ENCODE measurements around the gene PROSER1. TPM values are rescaled to one million over a fixed set of nuclear protein-coding genes. Genes with fewer than 3 reads are reported as not detected.
A peak's percentile ranks its signal among the peaks of the same experiment; 100 is the strongest.
"Not testable (repeated sequence)": the region's sequence is repeated elsewhere in the genome, so short reads cannot be mapped to it uniquely, and the experiment has no call there.

The PROSER1 gene
- 10 to 100 TPM; 47.3 to 51.2 TPM for total RNA-seq

- Mint-ChIP-seq H3K4me3 (peak within 1 kb of the TSS; percentile 89), H3K27me3 (no peaks in the 10 kb centered on the region), H3K9me3 (no peaks in the 10 kb centered on the region), H3K4me1 (peaks cover 55% of the 10 kb centered on the region), H3K27ac (peak within 1 kb of the TSS; percentile 98), H3K36me3 (ENCODE audit: low read depth) (peaks cover 25% of the 10 kb centered on the region)
- peak; percentile 82 for DNase-seq
- CTCF ChIA-PET: interaction anchor here (1.0 to 1.9 kb wide), 6 partner anchors 10 to 599 kb away, joined by 3 to 6 read pairs (median 3); no protein-coding TSS in a partner anchor
- POLR2A ChIA-PET: no interaction called here
These were observed at the start of gene PROSER1, which contains the start of gene NHLRC3 for GRCh38 chr13:39037880-39038568. PROSER1 (minus strand) TSS chr13:39038089; CDS start chr13:39037242, 847 bp downstream. NHLRC3 (plus strand) TSS chr13:39038456; CDS start chr13:39038640, 184 bp downstream.

GRCh38 chr13:39086251-39086945, 48.5 kb upstream of the PROSER1 start:
- H3K36me3 Mint-ChIP-seq (ENCODE audit: low read depth); DNase-seq; POLR2A ChIA-PET; H3K4me1 Mint-ChIP-seq; H3K4me3 Mint-ChIP-seq; H3K27ac Mint-ChIP-seq; H3K9me3 Mint-ChIP-seq; CTCF ChIA-PET: not testable (repeated sequence)
- peaks cover 13% of the 10 kb centered on the region for H3K27me3 Mint-ChIP-seq

- H3K4me3 Mint-ChIP-seq: no peak overlapping the region
- ChIA-PET POLR2A (no interaction called here), CTCF (interaction anchor here (1.5 kb wide), 1 partner anchor 14 kb away, joined by 3 read pairs; no protein-coding TSS in a partner anchor)
- no peaks in the 10 kb centered on the region for H3K36me3 Mint-ChIP-seq (ENCODE audit: low read depth)
- peaks cover 38% of the 10 kb centered on the region for H3K27me3 Mint-ChIP-seq
- no peaks in the 10 kb centered on the region for H3K9me3 Mint-ChIP-seq
- no peak for DNase-seq
- no peaks in the 10 kb centered on the region for H3K4me1 Mint-ChIP-seq
- no peak overlapping the region for H3K27ac Mint-ChIP-seq
These were observed 36.1 kb upstream of the PROSER1 start for GRCh38 chr13:39073983-39074382.

- H3K27ac Mint-ChIP-seq: no peak overlapping the region
- no peaks in the 10 kb centered on the region for H3K9me3 Mint-ChIP-seq
- peaks cover 29% of the 10 kb centered on the region for H3K27me3 Mint-ChIP-seq
- H3K4me3 Mint-ChIP-seq: no peak overlapping the region
- no peak for DNase-seq
- H3K4me1 Mint-ChIP-seq: no peaks in the 10 kb centered on the region
- no peaks in the 10 kb centered on the region for H3K36me3 Mint-ChIP-seq (ENCODE audit: low read depth)
- CTCF ChIA-PET: interaction anchor here (1.0 kb wide), 1 partner anchor 16 kb away, joined by 3 read pairs; no protein-coding TSS in a partner anchor
- POLR2A ChIA-PET: no interaction called here
These were observed 35.0 kb upstream of the PROSER1 start for GRCh38 chr13:39072842-39073241.

GRCh38 chr13:39062004-39062403, 24.1 kb upstream of the PROSER1 start:
- CTCF ChIA-PET: no interaction called here
- H3K4me3 Mint-ChIP-seq: no peak overlapping the region
- H3K9me3 Mint-ChIP-seq: peaks cover under 1% of the 10 kb centered on the region
- H3K36me3 Mint-ChIP-seq (ENCODE audit: low read depth): peaks cover 11% of the 10 kb centered on the region
- peaks cover 4% of the 10 kb centered on the region for H3K4me1 Mint-ChIP-seq
- H3K27ac Mint-ChIP-seq: no peak overlapping the region
- DNase-seq: no peak
- POLR2A ChIA-PET: no interaction called here
- no peaks in the 10 kb centered on the region for H3K27me3 Mint-ChIP-seq

- Mint-ChIP-seq H3K36me3 (ENCODE audit: low read depth) (peaks cover 16% of the 10 kb centered on the region), H3K27me3 (no peaks in the 10 kb centered on the region), H3K27ac (no peak overlapping the region), H3K9me3 (peaks cover 3% of the 10 kb centered on the region), H3K4me1 (peaks cover 4% of the 10 kb centered on the region), H3K4me3 (no peak overlapping the region)
- POLR2A ChIA-PET: no interaction called here
- DNase-seq: no peak
- CTCF ChIA-PET: interaction anchor here (0.6 kb wide), 2 partner anchors 41 to 329 kb away, joined by 3 to 5 read pairs; no protein-coding TSS in a partner anchor
These were observed 20.2 kb upstream of the PROSER1 start for GRCh38 chr13:39058040-39058439.

- Mint-ChIP-seq H3K4me3 (no peak overlapping the region), H3K36me3 (ENCODE audit: low read depth) (peaks cover 16% of the 10 kb centered on the region), H3K9me3 (peaks cover 3% of the 10 kb centered on the region), H3K27me3 (no peaks in the 10 kb centered on the region), H3K4me1 (peaks cover 4% of the 10 kb centered on the region), H3K27ac (no peak overlapping the region)
- no peak for DNase-seq
- POLR2A ChIA-PET: no interaction called here
- CTCF ChIA-PET: no interaction called here
These were observed 18.1 kb upstream of the PROSER1 start for GRCh38 chr13:39056018-39056417.

GRCh38 chr13:39054112-39054511, 16.2 kb upstream of the PROSER1 start:
- H3K4me1 Mint-ChIP-seq: no peaks in the 10 kb centered on the region
- H3K36me3 Mint-ChIP-seq (ENCODE audit: low read depth): peaks cover 7% of the 10 kb centered on the region
- DNase-seq: no peak
- peaks cover 3% of the 10 kb centered on the region for H3K9me3 Mint-ChIP-seq
- ChIA-PET POLR2A (no interaction called here), CTCF (interaction anchor here (0.6 kb wide), 1 partner anchor 14 kb away, joined by 3 read pairs; no protein-coding TSS in a partner anchor)
- H3K4me3 Mint-ChIP-seq: no peak overlapping the region
- no peaks in the 10 kb centered on the region for H3K27me3 Mint-ChIP-seq
- no peak overlapping the region for H3K27ac Mint-ChIP-seq

GRCh38 chr13:39052944-39053343, 15.1 kb upstream of the PROSER1 start:
- no peak overlapping the region for H3K27ac Mint-ChIP-seq
- no peaks in the 10 kb centered on the region for H3K4me1 Mint-ChIP-seq
- ChIA-PET CTCF (interaction anchor here (0.8 kb wide), 1 partner anchor 563 kb away, joined by 3 read pairs; no protein-coding TSS in a partner anchor), POLR2A (no interaction called here)
- H3K36me3 Mint-ChIP-seq (ENCODE audit: low read depth): peaks cover 15% of the 10 kb centered on the region
- no peak for DNase-seq
- H3K4me3 Mint-ChIP-seq: no peak overlapping the region
- peaks cover 3% of the 10 kb centered on the region for H3K9me3 Mint-ChIP-seq
- H3K27me3 Mint-ChIP-seq: no peaks in the 10 kb centered on the region

GRCh38 chr13:39051157-39051556, 13.3 kb upstream of the PROSER1 start:
- Mint-ChIP-seq H3K9me3 (no peaks in the 10 kb centered on the region), H3K27me3 (no peaks in the 10 kb centered on the region), H3K4me3 (no peak overlapping the region), H3K36me3 (ENCODE audit: low read depth) (peaks cover 13% of the 10 kb centered on the region), H3K4me1 (no peaks in the 10 kb centered on the region), H3K27ac (no peak overlapping the region)
- no peak for DNase-seq
- ChIA-PET CTCF (interaction anchor here (1.0 kb wide), 1 partner anchor 536 kb away, joined by 3 read pairs; no protein-coding TSS in a partner anchor), POLR2A (no interaction called here)

- Mint-ChIP-seq H3K9me3 (no peaks in the 10 kb centered on the region), H3K27me3 (no peaks in the 10 kb centered on the region), H3K4me3 (no peak overlapping the region), H3K27ac (no peak overlapping the region), H3K36me3 (ENCODE audit: low read depth) (peaks cover 21% of the 10 kb centered on the region), H3K4me1 (no peaks in the 10 kb centered on the region)
- no peak for DNase-seq
- ChIA-PET CTCF (interaction anchor here (0.8 to 1.9 kb wide), 3 partner anchors 11 to 54 kb away, joined by 3 to 6 read pairs (median 4); partner anchors contain the start of genes NHLRC3 and PROSER1), POLR2A (no interaction called here)
These were observed 11.4 kb upstream of the PROSER1 start for GRCh38 chr13:39049274-39049673.

GRCh38 chr13:39048806-39049205, 10.9 kb upstream of the PROSER1 start:
- Mint-ChIP-seq H3K4me1 (peaks cover 2% of the 10 kb centered on the region), H3K4me3 (no peak overlapping the region), H3K27me3 (no peaks in the 10 kb centered on the region), H3K9me3 (no peaks in the 10 kb centered on the region), H3K27ac (no peak overlapping the region), H3K36me3 (ENCODE audit: low read depth) (peaks cover 25% of the 10 kb centered on the region)
- POLR2A ChIA-PET: no interaction called here
- DNase-seq: no peak
- CTCF ChIA-PET: interaction anchor here (0.6 to 1.9 kb wide), 5 partner anchors 11 to 146 kb away, joined by 3 to 6 read pairs (median 3); partner anchors contain the start of genes NHLRC3 and PROSER1

- DNase-seq: no peak
- Mint-ChIP-seq H3K27me3 (no peaks in the 10 kb centered on the region), H3K9me3 (no peaks in the 10 kb centered on the region), H3K4me3 (no peak overlapping the region), H3K36me3 (ENCODE audit: low read depth) (peaks cover 31% of the 10 kb centered on the region), H3K4me1 (peaks cover 3% of the 10 kb centered on the region), H3K27ac (no peak overlapping the region)
- ChIA-PET CTCF (interaction anchor here (1.2 to 1.9 kb wide), 2 partner anchors 10 to 147 kb away, joined by 3 to 6 read pairs; partner anchors contain the start of genes NHLRC3 and PROSER1), POLR2A (no interaction called here)
These were observed 9.7 kb upstream of the PROSER1 start for GRCh38 chr13:39047560-39047959.
